HEK293 (cell line): ENCODE results near the gene SOX13.

Experiments
- CTCF ChIA-PET: fragments of 350-600 bp; formaldehyde crosslinking; extraction: SDS; loops from one replicate; lab custom pipeline; 2021; ENCODE audit warnings: antibody characterized with exemption; lab: Yijun Ruan, JAX
- POLR2A ChIA-PET: fragments of 300-600 bp; formaldehyde crosslinking; extraction: SDS; loops from one replicate; lab custom pipeline; 2020; ENCODE audit warnings: antibody characterized with exemption, inconsistent platforms; lab: Yijun Ruan, JAX
- H3K27ac ChIP-seq: fragments of 200-500 bp; sonication (Bioruptor generic); 2 replicates; pipeline ENCODE4 v1.5.1; 2014; ENCODE audit warnings: low read depth, low read length, control low read depth, inconsistent platforms; ENCODE audit errors: extremely low read depth
- H3K36me3 ChIP-seq, 2 experiments: fragments of 200-500 bp in 1 of 2; sonication (Bioruptor generic) in 1 of 2; 1 replicate in 1 of 2; 2 replicates in 1 of 2; pipeline ENCODE4 v1.5.1; 2014 to 2017; ENCODE audit warnings: inconsistent platforms in 2 of 2, low read length in 2 of 2; ENCODE audit not compliant: control insufficient read depth in 2 of 2, insufficient read depth in 1 of 2
- H3K4me1 ChIP-seq: fragments of 200-500 bp; sonication (Bioruptor generic); 2 replicates; pipeline ENCODE4 v1.5.1; 2014; ENCODE audit warnings: mild to moderate bottlenecking, low read length, inconsistent platforms; ENCODE audit not compliant: control insufficient read depth, insufficient read depth
- H3K4me3 ChIP-seq: 2 replicates; pipeline ENCODE4 v1.5.1; 2011; ENCODE audit warnings: low read depth, mild to moderate bottlenecking, control low read depth, low read length, moderate library complexity
- H3K9me3 ChIP-seq: fragments of 200-500 bp; sonication (Bioruptor generic); 2 replicates; pipeline ENCODE4 v1.5.1; 2014; ENCODE audit warnings: low read depth, low read length, inconsistent platforms; ENCODE audit not compliant: control insufficient read depth, insufficient read depth
- KLF7 ChIP-seq: fragments of 450-650 bp; formaldehyde crosslinking; IDR thresholded peaks from 2 replicates; pipeline ENCODE4 v1.5.1; 2016; ENCODE audit warnings: missing biosample characterization, missing genetic modification characterization, borderline replicate concordance
- RBAK ChIP-seq: fragments of 450-650 bp; formaldehyde crosslinking; IDR thresholded peaks from 2 replicates; pipeline ENCODE4 v1.5.1; 2016; ENCODE audit warnings: missing biosample characterization, missing genetic modification characterization
- ZIC2 ChIP-seq: fragments of 450-650 bp; formaldehyde crosslinking; IDR thresholded peaks from 2 replicates; pipeline ENCODE4 v1.5.1; 2016; ENCODE audit warnings: missing biosample characterization, missing genetic modification characterization
- ZNF10 ChIP-seq: fragments of 450-650 bp; formaldehyde crosslinking; IDR thresholded peaks from 2 replicates; pipeline ENCODE4 v1.5.1; 2017; ENCODE audit warnings: missing biosample characterization, missing genetic modification characterization
- ZNF16 ChIP-seq: fragments of 450-650 bp; formaldehyde crosslinking; IDR thresholded peaks from 2 replicates; pipeline ENCODE4 v1.5.1; 2016; ENCODE audit warnings: low read depth, missing biosample characterization, missing genetic modification characterization
- ZNF350 ChIP-seq: fragments of 450-650 bp; formaldehyde crosslinking; IDR thresholded peaks from 2 replicates; pipeline ENCODE4 v1.5.0; 2017; ENCODE audit warnings: missing biosample characterization, mild to moderate bottlenecking, missing genetic modification characterization
- ZNF37A ChIP-seq: fragments of 450-650 bp; IDR thresholded peaks from 2 replicates; pipeline ENCODE4 v1.5.1; 2018; ENCODE audit warnings: missing biosample characterization, missing genetic modification characterization
- ZNF529 ChIP-seq: fragments of 450-650 bp; formaldehyde crosslinking; IDR thresholded peaks from 2 replicates; pipeline ENCODE4 v1.5.1; 2017; ENCODE audit warnings: missing genetic modification characterization, missing biosample characterization; ENCODE audit not compliant: insufficient replicate concordance
- ZNF555 ChIP-seq: fragments of 450-650 bp; formaldehyde crosslinking; conservative IDR thresholded peaks from 2 replicates; pipeline ENCODE4 v1.5.1; 2017; ENCODE audit warnings: missing biosample characterization, mild to moderate bottlenecking, missing genetic modification characterization, inconsistent platforms
- ZNF629 ChIP-seq: fragments of 450-650 bp; formaldehyde crosslinking; IDR thresholded peaks from 2 replicates; pipeline ENCODE4 v1.5.1; 2017; ENCODE audit warnings: missing biosample characterization, missing genetic modification characterization
- ZNF658 ChIP-seq: fragments of 450-650 bp; formaldehyde crosslinking; IDR thresholded peaks from 2 replicates; pipeline ENCODE4; 2016; ENCODE audit warnings: missing biosample characterization, missing genetic modification characterization
- ZNF677 ChIP-seq: fragments of 450-650 bp; IDR thresholded peaks from 2 replicates; pipeline ENCODE4 v1.5.0; 2018; ENCODE audit warnings: missing biosample characterization, mild to moderate bottlenecking, missing genetic modification characterization, moderate library complexity
- ZNF776 ChIP-seq: fragments of 450-650 bp; formaldehyde crosslinking; IDR thresholded peaks from 2 replicates; pipeline ENCODE4 v1.5.0; 2017; ENCODE audit warnings: missing biosample characterization, missing genetic modification characterization, borderline replicate concordance
- ZNF830 ChIP-seq: fragments of 450-650 bp; IDR thresholded peaks from 2 replicates; pipeline ENCODE4 v1.5.0; 2018; ENCODE audit warnings: missing biosample characterization, missing genetic modification characterization, low read depth, mild to moderate bottlenecking, moderate library complexity
- TF ChIP-seq, protein P1 (sequence below): fragments of 450-650 bp; formaldehyde crosslinking; IDR thresholded peaks from 2 replicates; pipeline ENCODE4 v1.5.1; 2016; ENCODE audit warnings: missing biosample characterization, missing genetic modification characterization, borderline replicate concordance
- TF ChIP-seq, protein P2 (sequence below): fragments of 450-650 bp; formaldehyde crosslinking; IDR thresholded peaks from 2 replicates; pipeline ENCODE4 v1.5.1; 2016; ENCODE audit warnings: missing biosample characterization, missing genetic modification characterization
- TF ChIP-seq, protein P3 (sequence below): fragments of 450-650 bp; formaldehyde crosslinking; IDR thresholded peaks from 2 replicates; pipeline ENCODE4 v1.5.1; 2016; ENCODE audit warnings: missing biosample characterization, missing genetic modification characterization
- TF ChIP-seq, protein P4 (sequence below): fragments of 450-650 bp; formaldehyde crosslinking; IDR thresholded peaks from 2 replicates; pipeline ENCODE4 v1.5.1; 2016; ENCODE audit warnings: missing biosample characterization, missing genetic modification characterization, low read depth
- TF ChIP-seq, protein P5 (sequence below): fragments of 450-650 bp; formaldehyde crosslinking; IDR thresholded peaks from 2 replicates; pipeline ENCODE4 v1.5.1; 2016; ENCODE audit warnings: missing biosample characterization, missing genetic modification characterization
- TF ChIP-seq, protein P6 (sequence below): fragments of 450-650 bp; formaldehyde crosslinking; optimal IDR thresholded peaks from 2 replicates; pipeline ENCODE3; 2016; ENCODE audit warnings: missing biosample characterization, mild to moderate bottlenecking, missing genetic modification characterization

Gene SOX13

DNA sequence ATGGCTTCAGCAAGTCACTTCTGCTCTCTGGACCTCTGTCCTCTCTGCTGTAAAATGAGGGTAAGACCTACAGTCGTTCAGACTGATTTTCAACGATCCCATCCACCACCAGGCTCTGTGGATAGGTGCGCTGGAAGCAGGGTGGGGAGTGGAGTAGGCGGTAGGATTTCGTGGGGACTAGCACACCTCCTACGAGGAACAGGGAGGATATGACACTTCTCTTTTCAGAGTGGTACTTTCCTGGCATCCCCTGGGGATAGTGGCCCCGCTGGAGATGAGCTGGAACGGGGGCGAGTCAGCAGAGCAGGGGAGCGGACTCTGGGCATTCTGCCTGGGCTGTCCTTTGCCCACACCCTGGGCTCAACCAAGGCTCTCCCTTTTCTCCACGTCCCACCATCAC lies 61.2 kb downstream of the SOX13 start:
- ChIA-PET POLR2A (no interaction called here), CTCF (interaction anchor here (1.0 kb wide), 1 partner anchor 230 kb away, joined by 7 read pairs; no protein-coding TSS in a partner anchor)
- Histone ChIP-seq H3K27ac (no peak overlapping the region), H3K36me3 (peaks cover 0 to 34% of the 10 kb centered on the region in 2 experiments; a peak in 1 of 3 replicates), H3K4me1 (0 out of 2 replicates have a peak, but pooled peaks cover 3% of the 10 kb centered on the region), H3K4me3 (no peak overlapping the region), H3K9me3 (no peaks in the 10 kb centered on the region)
- TF ChIP-seq, protein P1, sequence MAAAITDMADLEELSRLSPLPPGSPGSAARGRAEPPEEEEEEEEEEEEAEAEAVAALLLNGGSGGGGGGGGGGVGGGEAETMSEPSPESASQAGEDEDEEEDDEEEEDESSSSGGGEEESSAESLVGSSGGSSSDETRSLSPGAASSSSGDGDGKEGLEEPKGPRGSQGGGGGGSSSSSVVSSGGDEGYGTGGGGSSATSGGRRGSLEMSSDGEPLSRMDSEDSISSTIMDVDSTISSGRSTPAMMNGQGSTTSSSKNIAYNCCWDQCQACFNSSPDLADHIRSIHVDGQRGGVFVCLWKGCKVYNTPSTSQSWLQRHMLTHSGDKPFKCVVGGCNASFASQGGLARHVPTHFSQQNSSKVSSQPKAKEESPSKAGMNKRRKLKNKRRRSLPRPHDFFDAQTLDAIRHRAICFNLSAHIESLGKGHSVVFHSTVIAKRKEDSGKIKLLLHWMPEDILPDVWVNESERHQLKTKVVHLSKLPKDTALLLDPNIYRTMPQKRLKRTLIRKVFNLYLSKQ (tag by site-specific recombination) = no peak
- TF ChIP-seq, protein P2, sequence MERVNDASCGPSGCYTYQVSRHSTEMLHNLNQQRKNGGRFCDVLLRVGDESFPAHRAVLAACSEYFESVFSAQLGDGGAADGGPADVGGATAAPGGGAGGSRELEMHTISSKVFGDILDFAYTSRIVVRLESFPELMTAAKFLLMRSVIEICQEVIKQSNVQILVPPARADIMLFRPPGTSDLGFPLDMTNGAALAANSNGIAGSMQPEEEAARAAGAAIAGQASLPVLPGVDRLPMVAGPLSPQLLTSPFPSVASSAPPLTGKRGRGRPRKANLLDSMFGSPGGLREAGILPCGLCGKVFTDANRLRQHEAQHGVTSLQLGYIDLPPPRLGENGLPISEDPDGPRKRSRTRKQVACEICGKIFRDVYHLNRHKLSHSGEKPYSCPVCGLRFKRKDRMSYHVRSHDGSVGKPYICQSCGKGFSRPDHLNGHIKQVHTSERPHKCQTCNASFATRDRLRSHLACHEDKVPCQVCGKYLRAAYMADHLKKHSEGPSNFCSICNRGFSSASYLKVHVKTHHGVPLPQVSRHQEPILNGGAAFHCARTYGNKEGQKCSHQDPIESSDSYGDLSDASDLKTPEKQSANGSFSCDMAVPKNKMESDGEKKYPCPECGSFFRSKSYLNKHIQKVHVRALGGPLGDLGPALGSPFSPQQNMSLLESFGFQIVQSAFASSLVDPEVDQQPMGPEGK (tag by site-specific recombination) = no peak
- TF ChIP-seq, protein P3, sequence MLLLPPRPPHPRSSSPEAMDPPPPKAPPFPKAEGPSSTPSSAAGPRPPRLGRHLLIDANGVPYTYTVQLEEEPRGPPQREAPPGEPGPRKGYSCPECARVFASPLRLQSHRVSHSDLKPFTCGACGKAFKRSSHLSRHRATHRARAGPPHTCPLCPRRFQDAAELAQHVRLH (tag by site-specific recombination) = no peak
- TF ChIP-seq KLF7 (tag by site-specific recombination) (no peak), RBAK (no peak), ZNF350 (tag by site-specific recombination) (no peak), ZNF529 (tag by site-specific recombination) (no peak), ZNF776 (tag by site-specific recombination) (no peak), ZNF677 (no peak), ZNF629 (tag by site-specific recombination) (no peak), ZNF37A (no peak), ZNF658 (tag by site-specific recombination) (no peak), ZNF10 (tag by site-specific recombination) (no peak), ZNF16 (tag by site-specific recombination) (no peak), ZNF830 (tag by site-specific recombination) (no peak), ZNF555 (no peak), ZIC2 (no peak)
- TF ChIP-seq, protein P4, sequence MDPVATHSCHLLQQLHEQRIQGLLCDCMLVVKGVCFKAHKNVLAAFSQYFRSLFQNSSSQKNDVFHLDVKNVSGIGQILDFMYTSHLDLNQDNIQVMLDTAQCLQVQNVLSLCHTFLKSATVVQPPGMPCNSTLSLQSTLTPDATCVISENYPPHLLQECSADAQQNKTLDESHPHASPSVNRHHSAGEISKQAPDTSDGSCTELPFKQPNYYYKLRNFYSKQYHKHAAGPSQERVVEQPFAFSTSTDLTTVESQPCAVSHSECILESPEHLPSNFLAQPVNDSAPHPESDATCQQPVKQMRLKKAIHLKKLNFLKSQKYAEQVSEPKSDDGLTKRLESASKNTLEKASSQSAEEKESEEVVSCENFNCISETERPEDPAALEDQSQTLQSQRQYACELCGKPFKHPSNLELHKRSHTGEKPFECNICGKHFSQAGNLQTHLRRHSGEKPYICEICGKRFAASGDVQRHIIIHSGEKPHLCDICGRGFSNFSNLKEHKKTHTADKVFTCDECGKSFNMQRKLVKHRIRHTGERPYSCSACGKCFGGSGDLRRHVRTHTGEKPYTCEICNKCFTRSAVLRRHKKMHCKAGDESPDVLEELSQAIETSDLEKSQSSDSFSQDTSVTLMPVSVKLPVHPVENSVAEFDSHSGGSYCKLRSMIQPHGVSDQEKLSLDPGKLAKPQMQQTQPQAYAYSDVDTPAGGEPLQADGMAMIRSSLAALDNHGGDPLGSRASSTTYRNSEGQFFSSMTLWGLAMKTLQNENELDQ (tag by site-specific recombination) = no peak
- TF ChIP-seq, protein P5, sequence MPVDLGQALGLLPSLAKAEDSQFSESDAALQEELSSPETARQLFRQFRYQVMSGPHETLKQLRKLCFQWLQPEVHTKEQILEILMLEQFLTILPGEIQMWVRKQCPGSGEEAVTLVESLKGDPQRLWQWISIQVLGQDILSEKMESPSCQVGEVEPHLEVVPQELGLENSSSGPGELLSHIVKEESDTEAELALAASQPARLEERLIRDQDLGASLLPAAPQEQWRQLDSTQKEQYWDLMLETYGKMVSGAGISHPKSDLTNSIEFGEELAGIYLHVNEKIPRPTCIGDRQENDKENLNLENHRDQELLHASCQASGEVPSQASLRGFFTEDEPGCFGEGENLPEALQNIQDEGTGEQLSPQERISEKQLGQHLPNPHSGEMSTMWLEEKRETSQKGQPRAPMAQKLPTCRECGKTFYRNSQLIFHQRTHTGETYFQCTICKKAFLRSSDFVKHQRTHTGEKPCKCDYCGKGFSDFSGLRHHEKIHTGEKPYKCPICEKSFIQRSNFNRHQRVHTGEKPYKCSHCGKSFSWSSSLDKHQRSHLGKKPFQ (tag by site-specific recombination) = no peak
- TF ChIP-seq, protein P6, sequence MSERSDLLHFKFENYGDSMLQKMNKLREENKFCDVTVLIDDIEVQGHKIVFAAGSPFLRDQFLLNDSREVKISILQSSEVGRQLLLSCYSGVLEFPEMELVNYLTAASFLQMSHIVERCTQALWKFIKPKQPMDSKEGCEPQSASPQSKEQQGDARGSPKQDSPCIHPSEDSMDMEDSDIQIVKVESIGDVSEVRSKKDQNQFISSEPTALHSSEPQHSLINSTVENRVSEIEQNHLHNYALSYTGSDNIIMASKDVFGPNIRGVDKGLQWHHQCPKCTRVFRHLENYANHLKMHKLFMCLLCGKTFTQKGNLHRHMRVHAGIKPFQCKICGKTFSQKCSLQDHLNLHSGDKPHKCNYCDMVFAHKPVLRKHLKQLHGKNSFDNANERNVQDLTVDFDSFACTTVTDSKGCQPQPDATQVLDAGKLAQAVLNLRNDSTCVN (tag by site-specific recombination) = no peak
